ENCODE results near the gene RASGRP4.
"Not testable (repeated sequence)": the region's sequence is repeated elsewhere in the genome, so short reads cannot be mapped to it uniquely, and the experiment has no call there.

Gene RASGRP4

DNA sequence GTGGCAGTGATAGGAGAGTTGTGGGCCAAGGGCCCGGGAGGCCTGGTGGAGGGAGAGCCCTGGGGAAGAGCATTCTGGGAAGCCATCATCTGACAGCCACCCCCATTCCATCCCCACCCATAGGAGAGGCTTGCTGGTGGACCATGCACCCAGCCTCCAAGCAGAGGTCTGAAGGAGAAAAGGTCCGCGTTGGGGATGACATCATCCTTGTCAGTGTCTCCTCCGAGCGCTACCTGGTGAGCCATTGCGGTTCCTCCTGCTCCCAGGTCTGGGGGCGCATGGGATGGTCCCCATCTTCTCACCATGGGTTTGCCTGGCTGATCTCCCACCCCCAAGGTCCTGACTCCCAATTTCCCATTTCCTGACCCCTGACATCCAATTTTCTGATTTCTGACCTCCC, 18.0 kb upstream of the RASGRP4 start:
- no peak for DNase-seq

GRCh38 chr19:38443458-38443999, 17.5 kb upstream of the RASGRP4 start:
- DNase-seq: no peak

GRCh38 chr19:38442736-38443135, 16.7 kb upstream of the RASGRP4 start:
- DNase-seq: no peak

GRCh38 chr19:38441657-38442348, 15.8 kb upstream of the RASGRP4 start:
- DNase-seq: no peak

GRCh38 chr19:38440592-38440991, 14.6 kb upstream of the RASGRP4 start:
- no peak for DNase-seq

GRCh38 chr19:38437917-38438316, 11.9 kb upstream of the RASGRP4 start:
- no peak for DNase-seq

DNA sequence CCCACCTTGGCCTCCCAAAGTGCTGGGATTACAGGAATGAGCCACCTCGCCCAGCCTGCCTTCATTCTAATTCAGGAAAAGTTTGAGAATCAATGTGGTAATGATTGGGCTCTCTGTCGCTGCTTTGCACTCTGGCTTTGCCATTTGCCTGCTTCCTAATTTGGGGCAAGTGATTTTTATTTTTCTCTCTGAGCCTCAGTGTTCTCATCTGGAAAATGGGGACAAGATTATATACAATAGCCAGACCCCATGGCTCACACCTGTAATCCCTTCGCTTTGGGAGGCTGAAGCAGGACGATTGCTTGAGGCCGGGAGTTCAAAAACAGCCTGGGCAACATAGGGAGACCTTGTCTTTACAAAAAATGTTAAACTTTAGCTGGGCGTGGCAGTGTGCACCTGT, 11.3 kb upstream of the RASGRP4 start:
- DNase-seq: no peak

DNA sequence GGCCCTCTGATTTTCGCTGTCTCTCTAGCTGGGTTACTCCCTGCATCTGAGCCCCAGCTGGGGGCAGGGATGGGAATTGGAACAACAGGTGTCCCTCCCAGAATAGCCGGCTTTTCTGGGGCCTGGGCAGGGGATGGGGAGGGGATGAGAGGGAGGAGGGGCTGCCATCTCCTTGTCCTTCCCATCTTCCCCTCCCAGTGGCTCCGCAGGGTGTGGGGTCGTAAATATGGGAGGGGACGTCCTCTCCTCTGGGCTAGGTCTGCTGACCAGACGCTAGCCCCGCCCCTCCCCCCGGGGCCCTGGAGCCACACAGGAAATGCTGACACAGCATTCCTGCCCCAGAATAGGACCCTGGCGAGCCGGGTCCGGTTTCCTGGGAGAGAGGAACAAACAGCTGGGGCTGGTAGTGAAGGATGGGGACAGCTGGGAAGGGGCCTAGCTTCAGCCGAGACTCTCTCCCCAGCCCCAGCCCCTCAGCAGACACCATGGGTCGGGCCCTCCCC, 8.6 kb upstream of the RASGRP4 start:
- peak in 1 of 2 experiments; percentile 48 for DNase-seq

GRCh38 chr19:38433268-38433733, 7.3 kb upstream of the RASGRP4 start, which contains the start of gene RYR1:
TSS of gene RYR1 (plus strand) at chr19:38433691. CDS start at chr19:38433830, 139 bp downstream.
- no peak for DNase-seq

DNA sequence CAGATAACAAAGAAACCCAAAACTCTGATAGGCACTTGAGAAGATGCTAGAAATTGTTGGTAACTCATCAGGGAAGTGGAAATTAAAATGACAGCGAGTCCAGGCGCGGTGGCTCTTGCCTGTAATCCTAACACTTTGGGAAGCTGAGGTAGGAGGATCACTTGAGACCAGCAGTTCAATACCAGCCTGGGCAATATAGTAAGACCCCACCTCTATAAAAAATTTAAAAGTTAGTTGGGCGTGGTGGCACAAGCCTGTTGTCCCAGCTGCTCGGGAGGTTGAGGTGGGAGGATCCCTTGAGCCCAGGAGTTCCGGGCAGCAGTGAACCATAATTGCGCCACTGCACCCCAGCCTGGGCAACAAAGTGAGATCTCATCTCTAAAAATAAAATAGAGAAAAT, 4.9 kb upstream of the RASGRP4 start:
- no peak for DNase-seq

DNA sequence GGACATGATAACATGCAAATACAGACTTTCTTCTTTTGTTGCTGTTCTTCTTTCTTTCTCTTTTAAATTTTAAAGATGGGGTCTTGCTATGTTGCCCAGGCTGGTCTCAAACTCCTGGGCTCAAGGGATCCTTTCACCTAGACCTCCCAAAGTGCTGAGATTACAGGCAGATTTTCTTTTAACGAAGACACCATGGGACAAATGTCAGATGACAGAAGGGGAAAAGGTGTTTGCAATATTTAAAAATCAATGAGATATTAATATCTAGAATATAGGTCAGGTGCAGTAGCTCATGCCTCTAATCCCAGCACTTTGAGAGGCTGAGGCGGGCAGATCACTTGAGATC, 3.8 kb upstream of the RASGRP4 start:
- DNase-seq: no peak

DNA sequence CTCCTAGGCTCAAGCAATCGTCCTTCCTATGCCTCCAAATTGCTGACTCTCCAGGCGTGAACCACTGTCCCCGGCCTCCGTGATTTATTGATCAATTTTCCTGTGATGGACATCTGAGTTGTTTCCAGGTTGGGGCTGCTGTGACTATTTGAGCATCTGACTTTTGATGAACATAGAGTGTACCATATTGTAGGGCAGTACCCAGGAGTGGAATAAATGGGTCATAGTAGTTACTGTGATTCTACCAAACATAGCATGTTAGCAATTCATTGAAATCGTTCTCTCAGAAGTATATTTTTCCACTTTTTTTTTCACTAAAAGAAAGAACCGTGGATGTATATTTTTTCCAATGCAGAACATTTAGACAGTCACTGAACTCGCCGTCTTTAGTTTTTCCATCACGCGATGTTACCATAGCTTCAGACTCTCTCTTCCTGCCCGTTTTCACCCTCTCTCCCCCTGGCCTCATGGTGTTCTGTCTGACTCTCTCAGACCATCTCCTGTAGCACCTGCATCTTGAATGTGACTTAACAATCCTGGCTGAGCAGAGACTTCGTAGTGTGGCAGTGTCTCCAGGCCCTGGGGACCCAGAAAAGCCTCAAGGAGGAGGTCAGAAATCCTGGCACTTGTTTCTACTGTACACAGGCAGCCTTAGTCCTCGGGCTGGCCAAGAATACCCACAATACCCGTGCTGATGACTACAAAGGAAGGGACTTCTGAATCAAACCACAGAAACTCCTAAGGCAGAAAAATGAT, 3.2 kb upstream of the RASGRP4 start:
- DNase-seq: no peak

GRCh38 chr19:38427035-38427677, 1.1 kb upstream of the RASGRP4 start:
- not testable (repeated sequence) for DNase-seq

GRCh38 chr19:38425222-38425809, 703 bp downstream of the RASGRP4 start:
- DNase-seq: no peak

DNA sequence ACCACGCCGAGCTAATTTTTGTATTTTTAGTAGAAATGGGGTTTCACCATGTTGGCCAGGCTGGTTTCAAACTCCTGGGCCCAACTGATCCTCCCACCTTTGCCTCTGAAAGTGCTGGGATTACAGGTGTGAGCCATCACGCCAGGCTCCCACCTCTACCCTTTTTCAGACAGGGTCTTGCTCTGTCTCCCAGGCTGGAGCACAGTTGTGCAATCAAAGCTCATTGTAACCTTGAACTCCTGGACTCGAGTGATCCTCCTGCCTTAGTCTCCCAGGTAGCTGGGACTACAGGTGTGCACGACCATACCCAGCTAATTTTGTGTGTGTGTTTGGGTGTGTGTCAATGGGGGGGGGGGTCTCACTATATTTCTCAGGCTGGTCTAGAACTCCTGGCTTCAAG, 1.7 kb downstream of the RASGRP4 start:
- no peak for DNase-seq

- DNase-seq: no peak
Measured at GRCh38 chr19:38422438-38422837, 3.6 kb downstream of the RASGRP4 start.

DNA sequence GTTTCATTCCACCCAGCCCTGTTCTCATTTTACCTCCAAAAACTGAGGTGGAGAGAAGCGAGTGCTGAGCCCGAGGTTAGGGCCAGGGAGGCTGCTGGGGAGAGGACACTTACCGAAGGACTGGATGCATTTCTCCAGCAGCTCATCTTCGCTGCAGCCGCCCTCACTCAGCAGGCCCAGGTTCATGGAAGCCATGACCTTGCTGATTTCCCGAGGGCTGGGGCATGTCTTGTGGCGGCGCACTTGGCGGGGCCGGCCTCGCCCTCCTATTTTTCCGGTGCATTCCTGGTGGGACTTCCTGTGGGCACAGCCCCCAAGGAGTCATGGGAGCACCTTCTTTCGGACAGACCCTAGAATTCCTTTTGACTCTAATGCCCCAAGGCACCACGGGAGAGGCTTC, 4.2 kb downstream of the RASGRP4 start:
- DNase-seq: no peak

GRCh38 chr19:38420935-38421334, 5.1 kb downstream of the RASGRP4 start:
- no peak for DNase-seq

DNA sequence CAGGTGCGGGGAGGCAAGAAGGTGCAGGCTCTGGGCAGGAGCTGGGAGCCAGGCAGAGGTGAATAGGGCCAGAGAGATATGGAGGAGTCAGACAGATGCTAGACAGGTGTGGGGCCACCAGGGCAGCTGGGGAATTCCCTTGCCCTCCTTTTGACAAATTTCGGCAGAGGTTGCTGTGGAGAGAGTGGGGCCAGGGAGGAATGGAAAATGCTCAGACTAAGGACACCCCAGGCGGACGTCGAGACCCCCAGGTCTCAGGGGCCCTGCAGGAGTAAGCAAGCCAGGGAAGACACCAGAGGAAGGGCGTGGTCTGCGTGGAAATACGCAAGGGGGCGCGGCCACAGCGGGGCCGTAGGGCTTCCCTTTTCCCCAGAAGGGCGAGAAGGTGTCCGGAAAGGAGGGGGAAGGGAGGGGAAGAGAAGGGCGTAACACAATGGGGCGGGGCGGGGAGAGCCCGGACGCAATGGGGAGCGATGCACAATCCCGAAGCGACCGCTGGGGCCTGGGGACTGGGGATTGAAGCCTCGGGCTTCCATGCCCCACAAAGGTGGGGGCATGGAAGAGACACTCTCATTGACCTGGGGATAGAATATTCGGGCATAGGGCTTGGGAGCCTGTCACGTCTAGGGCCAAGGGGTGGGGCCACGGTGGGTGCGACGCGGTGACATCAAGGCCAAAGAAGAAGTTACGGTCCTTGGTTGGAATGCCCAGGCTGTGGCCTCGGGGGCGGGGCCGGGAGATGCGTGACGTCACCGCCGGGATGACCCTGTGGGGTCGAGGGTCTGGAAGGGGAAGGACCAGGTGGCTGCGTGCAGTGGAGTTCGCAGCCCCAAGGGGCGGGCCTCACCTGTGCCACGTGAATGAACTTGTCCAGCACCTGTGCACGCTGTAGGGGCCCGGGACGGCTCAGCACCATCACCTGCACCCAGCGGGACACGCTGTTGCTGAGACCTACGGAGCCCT, 8.2 kb downstream of the RASGRP4 start:
- DNase-seq: peak; percentile 47 to 60

GRCh38 chr19:38417146-38417543, 8.9 kb downstream of the RASGRP4 start:
- no peak for DNase-seq

DNA sequence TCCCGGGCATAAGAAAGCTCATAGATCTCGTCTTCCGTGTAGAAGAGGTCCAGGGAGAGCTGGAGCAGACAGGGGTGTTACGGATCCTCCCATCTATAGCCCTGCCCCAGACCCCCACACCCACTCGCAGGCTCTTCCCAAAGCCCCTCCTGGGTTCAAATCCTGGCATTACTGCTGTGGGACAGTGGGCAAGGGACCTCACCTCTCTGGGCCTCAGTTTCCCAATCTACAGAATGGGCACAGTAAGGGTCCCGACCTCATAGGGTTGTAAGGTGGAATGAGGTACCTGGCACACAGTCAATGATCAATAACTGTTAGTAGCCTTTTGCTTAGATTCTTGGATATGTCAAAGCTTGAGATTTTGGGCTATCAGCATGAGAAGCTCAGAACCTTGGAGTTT, 12.6 kb downstream of the RASGRP4 start:
- DNase-seq: no peak

DNA sequence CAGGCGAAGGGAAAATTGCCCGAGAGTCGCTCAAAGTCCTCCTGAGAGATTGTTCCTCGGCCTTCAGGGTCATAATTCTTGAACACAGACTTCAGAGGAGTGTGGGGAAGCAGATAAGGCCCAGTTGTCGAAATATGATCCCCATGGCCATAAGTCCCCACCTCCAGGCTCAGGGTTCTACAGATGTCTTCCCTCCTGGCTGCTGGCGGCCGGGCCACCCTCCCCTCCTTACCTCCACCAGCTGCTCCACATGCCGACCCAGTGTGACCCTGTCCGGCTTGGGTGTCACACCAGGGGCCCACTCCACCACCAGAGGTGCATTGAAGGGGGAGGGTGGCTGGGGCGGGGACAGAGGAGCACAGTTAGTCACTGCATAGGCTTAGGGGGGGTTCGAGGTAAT, 13.1 kb downstream of the RASGRP4 start:
- peak in 1 of 2 experiments; percentile 33 for DNase-seq
